IMR-90 (cell line): Measurements from ENCODE around the gene CDYL2. TPM values are rescaled to one million over a fixed set of nuclear protein-coding genes. Genes with fewer than 3 reads are reported as not detected.

Experiments used
- ATAC-seq: fragments of 200-7000 bp; cut with Tn5 transposase; 2 replicates; pipeline ENCODE4 v1.9.1; 2020; ENCODE audit warnings: low read depth, mild to moderate bottlenecking, moderate library complexity
- BruUV-seq: library from RNA; stranded (reverse); fragments of 400-500 nt; replicated peaks from 2 replicates; lab custom pipeline; 2021; lab: Mats Ljungman, UMichigan
- CTCF ChIA-PET: fragments of 300-600 bp; formaldehyde crosslinking; extraction: SDS; loops from one replicate; lab custom pipeline; 2021; ENCODE audit warnings: antibody characterized with exemption; lab: Yijun Ruan, JAX
- POLR2A ChIA-PET: fragments of 300-600 bp; sonication (Branson Sonifier 250); formaldehyde crosslinking; loops from one replicate; lab custom pipeline; 2022; ENCODE audit warnings: antibody characterized with exemption; ENCODE audit not compliant: unreplicated experiment; lab: Charles Lee
- DNase-seq: peaks from one replicate; pipeline ENCODE4 v3.0.0; 2013
- H2AFZ ChIP-seq: replicated peaks from 2 replicates; pipeline ENCODE3; 2013; ENCODE audit warnings: low read length, mild to moderate bottlenecking; ENCODE audit not compliant: poor library complexity
- H2AK5ac ChIP-seq: 2 replicates; pipeline ENCODE4 v1.6.1; 2013; ENCODE audit warnings: low read depth, low read length, inconsistent platforms
- H2AK9ac ChIP-seq: replicated peaks from 2 replicates; pipeline ENCODE3; 2013; ENCODE audit warnings: mild to moderate bottlenecking, low read depth, low read length, moderate library complexity; ENCODE audit not compliant: poor library complexity
- H2BK120ac ChIP-seq: 2 replicates; pipeline ENCODE4 v1.6.1; 2013; ENCODE audit warnings: low read depth, low read length, inconsistent platforms
- H2BK15ac ChIP-seq: 3 replicates; pipeline ENCODE4 v1.6.1; 2013; ENCODE audit warnings: low read depth, low read length, inconsistent platforms
- H2BK20ac ChIP-seq: 2 replicates; pipeline ENCODE4 v1.6.1; 2013; ENCODE audit warnings: low read depth, mild to moderate bottlenecking, inconsistent platforms, low read length, moderate library complexity
- H2BK5ac ChIP-seq: 2 replicates; pipeline ENCODE4 v1.6.1; 2013; ENCODE audit warnings: mild to moderate bottlenecking, low read depth, low read length, inconsistent platforms; ENCODE audit not compliant: poor library complexity, severe bottlenecking
- H3K14ac ChIP-seq: replicated peaks from 2 replicates; pipeline ENCODE4 v1.6.1; 2013; ENCODE audit warnings: low read depth, low read length, inconsistent platforms
- H3K18ac ChIP-seq: 2 replicates; pipeline ENCODE4 v1.6.1; 2013; ENCODE audit warnings: low read depth, low read length, control low read depth
- H3K23ac ChIP-seq: 2 replicates; pipeline ENCODE4 v1.6.1; 2013; ENCODE audit warnings: low read depth, low read length, inconsistent platforms
- H3K27ac ChIP-seq: 2 replicates; pipeline ENCODE4 v1.5.1; 2013; ENCODE audit warnings: mild to moderate bottlenecking, control low read depth, low read length; ENCODE audit not compliant: insufficient read depth
- H3K27me3 ChIP-seq: 2 replicates; pipeline ENCODE4 v1.6.1; 2013; ENCODE audit warnings: low read length; ENCODE audit not compliant: control insufficient read depth, insufficient read depth
- H3K36me3 ChIP-seq: 2 replicates; pipeline ENCODE4 v1.6.1; 2013; ENCODE audit warnings: low read length, mixed read lengths; ENCODE audit not compliant: control insufficient read depth, insufficient read depth
- H3K4ac ChIP-seq: 2 replicates; pipeline ENCODE4 v1.6.1; 2013; ENCODE audit warnings: low read depth, low read length, inconsistent platforms
- H3K4me1 ChIP-seq: 2 replicates; pipeline ENCODE4 v1.6.1; 2013; ENCODE audit warnings: low read length, mixed read lengths; ENCODE audit not compliant: control insufficient read depth, insufficient read depth
- H3K4me2 ChIP-seq: 2 replicates; pipeline ENCODE4 v1.6.1; 2013; ENCODE audit warnings: low read depth, mild to moderate bottlenecking, control low read depth, low read length, moderate library complexity
- H3K4me3 ChIP-seq: 2 replicates; pipeline ENCODE4 v1.5.1; 2013; ENCODE audit warnings: low read depth, mild to moderate bottlenecking, control low read depth, low read length, moderate library complexity; ENCODE audit not compliant: insufficient read depth
- H3K56ac ChIP-seq: 2 replicates; pipeline ENCODE4 v1.6.1; 2013; ENCODE audit warnings: low read length, inconsistent platforms; ENCODE audit not compliant: insufficient read depth; ENCODE audit errors: extremely low read depth
- H3K79me1 ChIP-seq, 2 experiments: 2 replicates each; pipeline ENCODE4 v1.6.1; 2013; ENCODE audit warnings: low read length in 2 of 2, inconsistent platforms in 1 of 2, low read depth in 1 of 2
- H3K9ac ChIP-seq: 2 replicates; pipeline ENCODE4 v1.6.1; 2013; ENCODE audit warnings: low read depth, low read length, control low read depth
- H3K9me1 ChIP-seq: 2 replicates; pipeline ENCODE4 v1.6.1; 2013; ENCODE audit warnings: low read length, inconsistent platforms; ENCODE audit not compliant: insufficient read depth
- H3K9me3 ChIP-seq: 2 replicates; pipeline ENCODE4 v1.6.1; 2013; ENCODE audit warnings: low read length; ENCODE audit not compliant: control insufficient read depth, insufficient read depth
- H4K20me1 ChIP-seq: 2 replicates; pipeline ENCODE4 v1.6.1; 2013; ENCODE audit warnings: low read length, inconsistent platforms; ENCODE audit not compliant: insufficient read depth
- H4K5ac ChIP-seq: 2 replicates; pipeline ENCODE4 v1.6.1; 2013; ENCODE audit warnings: mild to moderate bottlenecking, low read depth, low read length, control low read depth
- H4K8ac ChIP-seq, 2 experiments: 2 replicates each; pipeline ENCODE4 v1.6.1; 2013; ENCODE audit warnings: low read depth in 2 of 2, low read length in 2 of 2, control low read depth in 1 of 2, inconsistent platforms in 1 of 2
- H4K91ac ChIP-seq: 2 replicates; pipeline ENCODE4 v1.6.1; 2013; ENCODE audit warnings: low read depth, low read length, inconsistent platforms; ENCODE audit not compliant: insufficient read depth
- MXI1 ChIP-seq: IDR thresholded peaks from 2 replicates; pipeline ENCODE4 v1.6.1; 2012; ENCODE audit warnings: low read depth, mild to moderate bottlenecking, low read length, moderate library complexity, borderline replicate concordance
- RAD21 ChIP-seq: IDR thresholded peaks from 2 replicates; pipeline ENCODE4 v1.6.1; 2012; ENCODE audit warnings: low read length, improper control_type of control experiment
- WGBS, 2 experiments: methylation state at CpG; one replicate each; pipeline versions ENCODE4 v1.1.5 to v1.1.7; 2013; ENCODE audit warnings: missing lambda C conversion rate in 2 of 2; ENCODE audit not compliant: insufficient read length in 1 of 2; ENCODE audit errors: extremely low coverage in 2 of 2; 5-methylcytosine and 5-hydroxymethylcytosine counted together
- dilution Hi-C: fragments of 300-500 bp; cut with HindIII; formaldehyde crosslinking; loops from one replicate; pipeline ENCODE4 v1.14.3; 2018; ENCODE audit warnings: low sequenced_read_pairs; ENCODE audit not compliant: unreplicated experiment
- in situ Hi-C: fragments of 300-500 bp; cut with MboI; formaldehyde crosslinking; loops from 3 replicates; pipeline ENCODE4 v1.14.3; 2019; ENCODE audit warnings: low sequenced_read_pairs, inconsistent platforms, mixed read lengths
- intact Hi-C: fragments of 100-400 bp; cut with micrococcal nuclease; formaldehyde crosslinking; loops from 2 replicates; pipeline ENCODE4 v1.10.0; 2022
- polyA plus RNA-seq, 3 experiments: library from polyadenylated mRNA; depleted of rRNA; stranded (reverse); fragments of >200 nt; gene quantifications; 2 replicates each; pipeline ENCODE4 v1.2.3, GENCODE V29; 2012; ENCODE audit warnings: low replicate concordance in 1 of 3
- total RNA-seq: library from RNA; depleted of rRNA; stranded (reverse); fragments of >200 nt; gene quantifications from 2 replicates; pipeline ENCODE4 v1.2.3, GENCODE V29; 2012
- TF ChIP-seq, protein P1 (sequence below): conservative IDR thresholded peaks from 2 replicates; pipeline ENCODE4 v1.5.1; 2012; ENCODE audit warnings: mild to moderate bottlenecking, low read depth, low read length, improper control_type of control experiment

Gene CDYL2
- total and polyA plus RNA-seq, 2 of the 4 experiments (the other 2 are of a cell fraction), result 1.2 to 3.9 TPM

DNA sequence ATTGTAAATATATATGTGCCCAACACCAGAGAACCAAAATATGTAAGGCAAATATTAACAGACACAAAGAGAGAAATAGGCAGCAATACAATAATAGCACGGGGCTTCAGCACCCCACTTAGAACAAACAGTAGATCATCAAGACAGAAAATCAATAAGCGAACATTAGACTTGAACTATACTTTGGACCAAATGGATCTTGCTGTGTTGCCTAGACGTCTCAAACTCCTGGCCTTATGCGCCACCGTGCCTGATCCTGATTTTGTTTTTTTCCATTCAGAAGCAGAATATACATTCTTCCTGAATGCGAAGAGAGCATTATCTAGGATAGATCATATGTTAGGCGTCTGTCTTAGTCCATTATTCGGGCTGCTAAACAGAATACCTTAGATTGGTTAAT lies 41.9 kb upstream of the CDYL2 start:
- Histone ChIP-seq H3K56ac (no peak overlapping the region), H3K4me2 (no peak overlapping the region), H3K27ac (no peak overlapping the region), H3K4me3 (no peak overlapping the region), H3K27me3 (no peaks in the 10 kb centered on the region), H2AFZ (no peak overlapping the region), H2BK5ac (no peak overlapping the region), H3K36me3 (no peaks in the 10 kb centered on the region), H2AK5ac (no peak overlapping the region), H3K79me1 (no peaks in the 10 kb centered on the region), H4K20me1 (no peaks in the 10 kb centered on the region), H4K5ac (no peak overlapping the region), H3K9me3 (no peaks in the 10 kb centered on the region), H3K4me1 (no peaks in the 10 kb centered on the region), H3K23ac (no peak overlapping the region), H4K8ac (no peak overlapping the region), H2AK9ac (no peak overlapping the region), H4K91ac (no peak overlapping the region), H3K4ac (no peak overlapping the region), H3K9me1 (no peaks in the 10 kb centered on the region), H2BK20ac (no peak overlapping the region), H2BK15ac (no peak overlapping the region), H2BK120ac (no peak overlapping the region), H3K14ac (no peak overlapping the region), H3K9ac (no peak overlapping the region), H3K18ac (no peak overlapping the region)
- no TSS peak for BruUV-seq
- ChIA-PET POLR2A (no interaction called here), CTCF (no interaction called here)
- in situ Hi-C loops (no loop called here), intact Hi-C loops (no loop called here), dilution Hi-C loops (no loop called here)
- ATAC-seq (no peak), DNase-seq (no peak)
- TF ChIP-seq MXI1, result no peak
- TF ChIP-seq RAD21, result no peak
- TF ChIP-seq, protein P1, sequence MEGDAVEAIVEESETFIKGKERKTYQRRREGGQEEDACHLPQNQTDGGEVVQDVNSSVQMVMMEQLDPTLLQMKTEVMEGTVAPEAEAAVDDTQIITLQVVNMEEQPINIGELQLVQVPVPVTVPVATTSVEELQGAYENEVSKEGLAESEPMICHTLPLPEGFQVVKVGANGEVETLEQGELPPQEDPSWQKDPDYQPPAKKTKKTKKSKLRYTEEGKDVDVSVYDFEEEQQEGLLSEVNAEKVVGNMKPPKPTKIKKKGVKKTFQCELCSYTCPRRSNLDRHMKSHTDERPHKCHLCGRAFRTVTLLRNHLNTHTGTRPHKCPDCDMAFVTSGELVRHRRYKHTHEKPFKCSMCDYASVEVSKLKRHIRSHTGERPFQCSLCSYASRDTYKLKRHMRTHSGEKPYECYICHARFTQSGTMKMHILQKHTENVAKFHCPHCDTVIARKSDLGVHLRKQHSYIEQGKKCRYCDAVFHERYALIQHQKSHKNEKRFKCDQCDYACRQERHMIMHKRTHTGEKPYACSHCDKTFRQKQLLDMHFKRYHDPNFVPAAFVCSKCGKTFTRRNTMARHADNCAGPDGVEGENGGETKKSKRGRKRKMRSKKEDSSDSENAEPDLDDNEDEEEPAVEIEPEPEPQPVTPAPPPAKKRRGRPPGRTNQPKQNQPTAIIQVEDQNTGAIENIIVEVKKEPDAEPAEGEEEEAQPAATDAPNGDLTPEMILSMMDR, result no peak
- 62% methylated on average over 2 of the region's 8 CpGs; no CpG with 5 or more reads in 1 of the 2 experiments for WGBS, 2 experiments
